SH-SY5Y (cell line): ENCODE measurements around the gene OR2Z1.

Source experiments
- GATA2 ChIP-seq: IDR thresholded peaks from 2 replicates; pipeline ENCODE4 v1.6.1; 2011; ENCODE audit warnings: mild to moderate bottlenecking, low read depth, low read length
- GATA3 ChIP-seq: IDR thresholded peaks from 2 replicates; pipeline ENCODE4 v1.6.1; 2011; ENCODE audit warnings: low read depth, mild to moderate bottlenecking, low read length, moderate library complexity

- TF ChIP-seq GATA2 (no peak), GATA3 (no peak)
These were observed 34.9 kb upstream of the OR2Z1 start for GRCh38 chr19:8686549-8686948.
